ENCODE measurements around the gene TIMP2.
"Not testable (repeated sequence)": the region's sequence is repeated elsewhere in the genome, so short reads cannot be mapped to it uniquely, and the experiment has no call there.

Gene TIMP2, protein sequence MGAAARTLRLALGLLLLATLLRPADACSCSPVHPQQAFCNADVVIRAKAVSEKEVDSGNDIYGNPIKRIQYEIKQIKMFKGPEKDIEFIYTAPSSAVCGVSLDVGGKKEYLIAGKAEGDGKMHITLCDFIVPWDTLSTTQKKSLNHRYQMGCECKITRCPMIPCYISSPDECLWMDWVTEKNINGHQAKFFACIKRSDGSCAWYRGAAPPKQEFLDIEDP

DNA sequence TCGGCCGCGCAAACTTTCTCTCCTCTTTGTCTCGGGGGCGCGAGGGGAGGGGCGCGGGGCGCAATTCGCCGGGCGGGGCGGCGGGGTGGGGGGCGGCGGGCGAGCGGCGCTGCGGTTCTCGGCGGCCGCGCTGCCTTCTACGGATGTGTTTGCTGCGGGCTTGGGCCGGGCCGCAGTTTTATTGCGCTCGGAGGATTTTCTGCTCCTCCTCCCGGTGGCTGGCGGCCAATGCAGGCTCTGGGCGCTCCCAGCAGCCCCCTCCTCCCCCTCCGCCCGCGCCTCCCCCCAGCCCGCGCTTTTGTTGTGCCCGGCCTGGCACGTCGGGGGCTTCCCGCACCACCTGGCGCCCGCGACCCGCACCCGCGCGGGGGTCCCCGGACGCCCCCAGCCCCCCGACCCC lies at the start of gene TIMP2:
TSS of gene TIMP2 (minus strand) at position 154 of the 400 bp plus-strand sequence. CDS start 299 bp downstream, outside the sequence.
- DNase-seq = peak; percentile 87

GRCh38 chr17:78973792-78974520 lies 48.8 kb upstream of the TIMP2 start:
- DNase-seq = no peak

GRCh38 chr17:78973196-78973595 lies 48.0 kb upstream of the TIMP2 start:
- no peak for DNase-seq

DNA sequence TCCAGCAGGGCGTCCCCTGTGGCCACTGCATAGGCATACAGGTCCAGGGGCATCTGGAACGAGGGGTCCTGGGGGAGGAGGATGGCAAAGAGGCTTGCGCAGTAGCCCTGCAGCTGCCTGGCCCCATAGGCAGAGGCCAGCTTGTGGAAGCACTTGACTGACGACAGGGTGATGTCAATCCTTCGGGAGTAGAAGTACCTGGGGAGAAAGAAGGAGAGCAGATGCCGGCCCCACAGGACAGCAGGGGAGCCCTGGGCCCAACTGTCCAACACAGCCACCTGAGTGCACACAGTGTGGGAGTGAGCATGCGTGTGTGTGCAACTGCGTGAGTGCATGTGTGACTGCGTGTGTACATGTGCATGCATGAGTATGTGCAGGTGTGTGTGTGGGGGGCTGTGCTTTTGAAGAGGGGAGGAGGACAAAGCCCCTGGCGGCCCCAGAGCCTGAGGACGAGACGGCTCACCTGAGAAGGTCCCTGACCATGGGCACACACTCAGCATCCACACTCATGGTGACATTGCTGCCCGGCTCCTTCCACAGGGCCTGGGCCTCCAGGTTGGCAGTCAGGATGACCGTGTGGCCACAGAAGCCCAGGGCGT lies 47.4 kb upstream of the TIMP2 start:
- DNase-seq = no peak

DNA sequence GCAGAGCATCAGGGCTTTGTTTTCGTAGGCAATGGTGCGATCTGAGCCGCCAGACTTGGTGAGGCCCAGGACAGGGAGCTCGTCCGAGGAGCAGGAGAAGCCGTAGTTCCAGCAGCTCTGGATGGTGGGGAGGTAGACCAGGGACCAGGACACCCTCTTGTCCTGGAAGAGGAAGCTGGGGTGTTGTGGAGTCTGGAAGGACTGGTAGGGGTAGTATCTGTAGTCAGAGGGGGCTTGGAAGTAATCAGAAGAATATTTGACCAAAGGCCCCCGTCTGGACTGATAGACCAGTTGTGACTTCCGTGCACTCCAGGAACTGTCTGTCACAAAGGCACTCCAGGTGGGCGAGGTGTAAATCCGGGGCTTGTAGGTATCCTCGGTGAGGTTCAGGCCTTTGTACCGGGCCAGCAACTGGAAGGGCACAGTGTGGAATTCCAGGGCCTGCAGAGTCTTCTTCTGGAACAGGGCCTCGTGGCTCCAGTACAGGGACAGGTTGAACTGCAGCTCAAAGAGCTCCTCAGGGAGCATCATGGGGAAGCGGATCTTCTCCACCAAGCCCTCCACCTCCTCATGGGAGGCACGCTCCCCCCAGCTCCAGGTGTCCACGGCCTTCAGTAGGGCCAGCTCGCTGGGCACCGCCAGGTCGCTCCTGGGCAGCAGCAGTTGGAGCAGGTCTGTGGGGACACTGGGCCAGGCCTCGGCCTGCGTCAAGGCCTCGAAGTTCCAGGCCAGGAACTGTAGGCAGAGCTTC lies 46.7 kb upstream of the TIMP2 start:
- no peak for DNase-seq

- DNase-seq = peak; percentile 63
These were observed 45.9 kb upstream of the TIMP2 start for GRCh38 chr17:78970834-78971755.

DNA sequence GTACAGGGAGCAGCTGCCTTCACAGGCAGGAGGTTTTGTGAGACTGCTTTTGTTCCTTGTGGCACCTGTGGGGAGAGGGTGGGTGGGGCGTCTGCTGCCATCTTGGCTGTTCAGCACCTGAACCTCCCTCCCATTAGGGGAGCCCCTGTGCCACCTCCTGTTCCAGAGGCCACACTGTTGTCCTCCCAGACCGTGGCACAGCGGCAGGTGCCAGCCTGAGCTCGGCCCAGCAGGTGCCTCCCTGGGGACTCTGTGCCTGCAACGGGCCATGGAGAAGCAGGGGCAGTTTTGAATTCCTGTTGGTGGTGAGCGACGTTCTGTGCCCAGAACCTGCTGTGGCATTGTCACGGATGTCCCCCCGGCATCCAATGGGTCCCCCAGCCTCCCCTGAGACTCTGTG lies 44.7 kb upstream of the TIMP2 start:
- no peak for DNase-seq

DNA sequence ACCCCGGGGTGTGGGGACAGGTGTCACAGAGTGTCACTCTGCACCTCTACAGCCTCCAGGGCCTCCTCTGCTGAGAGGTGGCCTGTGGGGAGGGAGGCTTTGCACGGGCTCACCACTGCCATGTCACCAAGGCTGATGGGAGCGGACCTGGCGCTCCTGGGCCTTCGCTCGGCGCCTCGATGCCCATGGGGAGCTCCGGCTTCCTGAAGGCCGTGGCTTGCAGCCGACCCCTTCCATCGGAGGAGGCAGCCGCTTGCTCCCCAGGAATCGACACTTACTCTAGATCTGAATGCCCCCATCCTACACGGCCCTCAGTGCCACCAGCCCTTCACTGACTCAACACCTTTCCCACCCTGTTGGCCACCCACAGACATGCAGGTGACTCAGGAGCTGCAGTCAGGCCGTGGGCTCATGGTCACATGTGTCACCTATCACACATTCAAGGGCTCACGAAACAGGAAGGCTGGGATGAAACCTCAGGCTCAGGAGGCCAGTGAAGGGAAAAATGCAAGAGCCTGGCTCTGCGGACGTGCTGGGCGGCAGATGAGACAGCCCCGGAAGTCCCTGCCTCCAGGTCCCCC lies 42.7 kb upstream of the TIMP2 start:
- DNase-seq = no peak

GRCh38 chr17:78966910-78967600 lies 41.9 kb upstream of the TIMP2 start:
- no peak for DNase-seq

GRCh38 chr17:78966123-78966813 lies 41.1 kb upstream of the TIMP2 start:
- DNase-seq = no peak

GRCh38 chr17:78965491-78965924 lies 40.3 kb upstream of the TIMP2 start:
- DNase-seq = peak; percentile 58

DNA sequence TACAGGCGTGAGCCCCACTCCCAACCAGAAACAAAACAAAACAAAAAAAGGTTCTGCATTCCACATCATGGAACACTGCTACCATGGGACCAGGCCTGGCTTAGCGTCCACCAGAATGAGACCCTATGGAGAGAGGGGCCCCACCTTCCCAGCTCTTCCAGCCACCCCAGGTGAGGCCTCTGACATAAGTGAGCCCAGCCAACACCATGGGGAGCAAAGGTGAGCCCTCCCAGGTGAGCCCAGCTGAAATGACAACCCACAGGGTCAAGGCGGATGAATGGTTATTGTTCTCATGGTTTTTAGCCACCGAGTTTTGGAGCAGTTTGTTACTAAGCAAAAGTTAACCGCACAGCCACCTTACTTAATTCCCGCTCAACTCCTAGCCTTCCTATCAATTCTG lies 38.2 kb upstream of the TIMP2 start:
- no peak for DNase-seq

- DNase-seq = not testable (repeated sequence)
These were observed 37.8 kb upstream of the TIMP2 start for GRCh38 chr17:78962984-78963348.

GRCh38 chr17:78962345-78962983 lies 37.3 kb upstream of the TIMP2 start:
- DNase-seq = no peak

DNA sequence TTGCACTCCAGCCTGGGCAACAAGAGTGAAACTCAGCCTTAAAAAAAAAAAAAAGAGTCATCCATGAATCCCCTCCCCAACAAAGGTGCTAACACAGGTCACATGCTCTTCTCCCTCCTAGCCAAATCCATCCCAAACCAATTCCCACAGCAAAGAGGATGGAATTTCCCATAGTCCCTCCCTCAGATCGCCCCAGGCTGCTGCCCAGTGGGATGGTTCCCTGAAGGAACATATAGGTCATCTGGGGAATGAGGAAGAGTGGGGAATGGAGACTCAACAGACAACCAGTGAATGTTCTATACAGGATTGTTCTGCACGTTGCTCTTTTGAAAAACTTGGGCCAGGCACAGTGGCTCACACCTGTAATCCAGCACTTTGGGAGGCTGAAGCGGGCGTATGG lies 36.4 kb upstream of the TIMP2 start:
- DNase-seq = no peak

DNA sequence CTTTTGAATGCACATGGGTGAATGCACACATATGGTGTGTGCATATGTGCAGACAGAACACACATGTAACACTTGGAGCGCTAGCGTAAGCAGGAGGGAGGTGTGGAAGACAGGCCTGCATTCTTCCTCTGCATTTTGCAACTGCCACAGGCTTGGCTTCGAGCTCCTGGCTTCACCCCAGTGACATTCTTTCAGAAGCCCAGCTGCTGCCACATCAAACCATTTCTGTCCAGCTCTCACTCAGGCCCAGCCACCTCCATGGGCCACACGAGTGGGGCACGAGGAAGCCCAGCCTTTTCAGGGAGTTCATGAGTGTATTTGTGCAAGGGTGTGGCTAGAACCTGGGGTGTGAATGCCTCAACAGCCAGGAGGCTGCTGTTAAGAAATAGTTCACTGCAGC lies 35.7 kb upstream of the TIMP2 start:
- no peak for DNase-seq

GRCh38 chr17:78959803-78960202 lies 34.6 kb upstream of the TIMP2 start:
- DNase-seq = no peak

- no peak for DNase-seq
These were observed 33.5 kb upstream of the TIMP2 start for GRCh38 chr17:78958641-78959127.

DNA sequence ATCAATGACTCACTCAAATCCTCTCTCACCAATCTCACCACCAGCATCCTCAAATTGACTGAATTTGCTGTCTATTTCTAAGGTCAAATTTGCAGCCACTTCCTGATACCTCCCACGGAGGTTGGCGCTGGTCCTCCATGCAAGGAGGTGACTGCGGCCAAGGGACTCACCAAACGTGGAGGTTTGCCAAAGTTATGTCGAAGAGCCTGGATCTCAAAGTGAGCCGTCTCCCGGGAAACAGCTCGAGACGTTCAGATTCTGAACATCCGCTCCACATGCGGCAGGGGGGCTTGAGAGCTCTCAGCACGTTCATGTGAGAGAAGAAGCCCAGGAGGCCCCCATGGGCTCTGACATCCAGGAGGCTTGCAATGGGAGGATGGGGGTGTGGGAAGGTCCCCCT lies 31.9 kb upstream of the TIMP2 start:
- DNase-seq = no peak

GRCh38 chr17:78956254-78956653 lies 31.1 kb upstream of the TIMP2 start:
- no peak for DNase-seq
